Astrocyte (in vitro differentiated cells and primary cell): ENCODE results near the gene CPAMD8. TPM values are rescaled to one million over a fixed set of nuclear protein-coding genes. Genes with fewer than 3 reads are reported as not detected.

ENCODE experiments used
- DNase-seq: peaks from one replicate; pipeline ENCODE4 v3.0.0-alpha.2; 2010; ENCODE audit warnings: low read depth
- FAIRE-seq: peaks from 2 replicates; lab custom pipeline; 2011; peaks lifted over from hg19 to GRCh38; lab: Jason Lieb, UNC
- H2AFZ ChIP-seq: 2 replicates; pipeline ENCODE4 v1.6.0; 2012; ENCODE audit warnings: low read depth, low read length, inconsistent platforms
- H3K27ac ChIP-seq: 2 replicates; pipeline ENCODE4 v1.5.1; 2011; ENCODE audit warnings: low read depth, low read length, inconsistent platforms
- H3K27me3 ChIP-seq: 2 replicates; pipeline ENCODE4 v1.6.0; 2011; ENCODE audit warnings: low read length, inconsistent platforms; ENCODE audit not compliant: insufficient read depth
- H3K36me3 ChIP-seq: 2 replicates; pipeline ENCODE4 v1.5.1; 2011; ENCODE audit warnings: low read length, inconsistent platforms; ENCODE audit not compliant: insufficient read depth
- H3K4me1 ChIP-seq: 2 replicates; pipeline ENCODE4 v1.5.1; 2011; ENCODE audit warnings: low read length, inconsistent platforms; ENCODE audit not compliant: insufficient read depth
- H3K4me2 ChIP-seq: 2 replicates; pipeline ENCODE4 v1.6.0; 2012; ENCODE audit warnings: low read length, inconsistent platforms
- H3K4me3 ChIP-seq: 2 replicates; pipeline ENCODE4 v1.5.1; 2011; ENCODE audit warnings: low read depth, mild to moderate bottlenecking, low read length, inconsistent platforms; ENCODE audit not compliant: insufficient read depth
- H3K79me2 ChIP-seq: 2 replicates; pipeline ENCODE4 v1.6.0; 2012; ENCODE audit warnings: mild to moderate bottlenecking, low read length, inconsistent platforms; ENCODE audit not compliant: insufficient read depth
- H3K9ac ChIP-seq: 2 replicates; pipeline ENCODE4 v1.6.0; 2012; ENCODE audit warnings: mild to moderate bottlenecking, low read length, inconsistent platforms
- H3K9me3 ChIP-seq: 2 replicates; pipeline ENCODE4 v1.5.1; 2012; ENCODE audit warnings: low read depth, mild to moderate bottlenecking, low read length, inconsistent platforms; ENCODE audit not compliant: insufficient read depth
- H4K20me1 ChIP-seq: 2 replicates; pipeline ENCODE4 v1.6.0; 2012; ENCODE audit warnings: low read length, inconsistent platforms; ENCODE audit not compliant: insufficient read depth
- H3K27ac Mint-ChIP-seq: one replicate; pipeline ENCODE4 v1.8.0; 2021; ENCODE audit warnings: mild to moderate bottlenecking, mixed read lengths; ENCODE audit not compliant: unreplicated experiment
- H3K27me3 Mint-ChIP-seq: one replicate; pipeline ENCODE4 v1.8.0; 2021; ENCODE audit warnings: low read depth, mixed read lengths; ENCODE audit not compliant: unreplicated experiment
- H3K36me3 Mint-ChIP-seq: one replicate; pipeline ENCODE4 v1.8.0; 2021; ENCODE audit warnings: low read depth, mixed read lengths; ENCODE audit not compliant: unreplicated experiment
- H3K4me1 Mint-ChIP-seq: one replicate; pipeline ENCODE4 v1.8.0; 2021; ENCODE audit warnings: low read depth, mixed read lengths; ENCODE audit not compliant: unreplicated experiment
- H3K4me3 Mint-ChIP-seq: one replicate; pipeline ENCODE4 v1.8.0; 2021; ENCODE audit warnings: mild to moderate bottlenecking, moderate library complexity, mixed read lengths; ENCODE audit not compliant: unreplicated experiment
- H3K9me3 Mint-ChIP-seq: one replicate; pipeline ENCODE4 v1.8.0; 2021; ENCODE audit warnings: mild to moderate bottlenecking, mixed read lengths; ENCODE audit not compliant: unreplicated experiment
- CTCF ChIP-seq: IDR thresholded peaks from 2 replicates; pipeline ENCODE4 v1.5.1; 2011; ENCODE audit warnings: low read depth, mild to moderate bottlenecking, inconsistent platforms, low read length, moderate library complexity; ENCODE audit not compliant: insufficient read depth
- EZH2 ChIP-seq: IDR thresholded peaks from 2 replicates; pipeline ENCODE4 v1.6.1; 2012; ENCODE audit warnings: mild to moderate bottlenecking, low read length, inconsistent platforms; ENCODE audit not compliant: insufficient read depth
- total RNA-seq: library from RNA; stranded (reverse); gene quantifications from 2 replicates; pipeline ENCODE4 v1.2.1, GENCODE V29; 2021

Gene CPAMD8
- total RNA-seq, 1 donor from 2014 or later, result 1.9 TPM

- TF ChIP-seq CTCF (no peak), EZH2 (no peak)
- H3K9me3 Mint-ChIP-seq, result no peaks in the 10 kb centered on the region
- no peak overlapping the region for H3K9ac ChIP-seq
- H3K27me3 Mint-ChIP-seq, result peaks cover 30% of the 10 kb centered on the region
- peaks cover 5% of the 10 kb centered on the region for H3K27me3 ChIP-seq
- H3K27ac Mint-ChIP-seq, result no peak overlapping the region
- no peaks in the 10 kb centered on the region for H4K20me1 ChIP-seq
- DNase-seq, result no peak
- H3K79me2 ChIP-seq, result no peaks in the 10 kb centered on the region
- H3K36me3 Mint-ChIP-seq, result no peaks in the 10 kb centered on the region
- no peak overlapping the region for H3K4me3 ChIP-seq
- no peaks in the 10 kb centered on the region for H3K4me1 Mint-ChIP-seq
- no peak for FAIRE-seq
- H3K4me1 ChIP-seq, result peaks cover 2% of the 10 kb centered on the region
- H3K4me3 Mint-ChIP-seq, result no peak overlapping the region
- H2AFZ ChIP-seq, result no peak overlapping the region
- H3K27ac ChIP-seq, result no peak overlapping the region
- no peaks in the 10 kb centered on the region for H3K9me3 ChIP-seq
- H3K4me2 ChIP-seq, result no peak overlapping the region
- no peaks in the 10 kb centered on the region for H3K36me3 ChIP-seq
Observed at GRCh38 chr19:16894080-16894479, 132.5 kb downstream of the CPAMD8 start.

DNA sequence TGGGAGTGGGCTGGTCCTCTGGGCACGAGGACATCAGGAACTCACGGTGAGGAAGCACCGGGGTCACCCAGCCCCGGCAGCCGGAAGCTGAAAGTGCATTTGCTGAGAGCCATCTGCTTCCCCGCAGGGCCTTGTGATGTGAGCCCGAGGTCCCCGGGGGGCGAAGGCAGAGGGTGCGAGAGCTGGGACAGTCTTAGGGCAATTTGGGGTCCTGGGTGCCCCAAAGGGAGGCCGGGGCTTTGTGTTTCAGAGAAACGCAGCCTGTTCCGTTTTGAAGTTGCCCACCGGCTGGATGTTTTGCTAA lies 133.0 kb downstream of the CPAMD8 start:
- no peaks in the 10 kb centered on the region for H3K4me1 Mint-ChIP-seq
- Histone ChIP-seq H3K4me3 (no peak overlapping the region), H3K9ac (no peak overlapping the region), H2AFZ (no peak overlapping the region), H3K4me1 (peaks cover 2% of the 10 kb centered on the region), H3K36me3 (no peaks in the 10 kb centered on the region), H3K79me2 (no peaks in the 10 kb centered on the region), H3K27me3 (peaks cover 5% of the 10 kb centered on the region), H3K9me3 (no peaks in the 10 kb centered on the region), H4K20me1 (no peaks in the 10 kb centered on the region), H3K4me2 (no peak overlapping the region), H3K27ac (no peak overlapping the region)
- no peak for DNase-seq
- no peak overlapping the region for H3K4me3 Mint-ChIP-seq
- no peaks in the 10 kb centered on the region for H3K9me3 Mint-ChIP-seq
- FAIRE-seq, result no peak
- no peak overlapping the region for H3K27ac Mint-ChIP-seq
- H3K36me3 Mint-ChIP-seq, result no peaks in the 10 kb centered on the region
- no peak for TF ChIP-seq EZH2
- no peak for TF ChIP-seq CTCF
- peaks cover 30% of the 10 kb centered on the region for H3K27me3 Mint-ChIP-seq

- Histone ChIP-seq H4K20me1 (no peaks in the 10 kb centered on the region), H3K36me3 (no peaks in the 10 kb centered on the region), H3K79me2 (no peaks in the 10 kb centered on the region), H3K9ac (no peak overlapping the region), H3K27ac (no peak overlapping the region), H3K27me3 (peaks cover 5% of the 10 kb centered on the region), H3K4me2 (no peak overlapping the region), H2AFZ (no peak overlapping the region), H3K4me1 (peaks cover 2% of the 10 kb centered on the region), H3K9me3 (no peaks in the 10 kb centered on the region), H3K4me3 (no peak overlapping the region)
- DNase-seq, result no peak
- no peak for FAIRE-seq
- TF ChIP-seq CTCF (no peak), EZH2 (no peak)
- Mint-ChIP-seq H3K4me1 (no peaks in the 10 kb centered on the region), H3K4me3 (no peak overlapping the region), H3K27ac (no peak overlapping the region), H3K9me3 (no peaks in the 10 kb centered on the region), H3K36me3 (no peaks in the 10 kb centered on the region), H3K27me3 (peaks cover 30% of the 10 kb centered on the region)
Observed at GRCh38 chr19:16892868-16893685, 133.5 kb downstream of the CPAMD8 start.
